Tibial nerve (tissue), 3 donors: ENCODE results near the gene KIRREL1.

ENCODE experiments used
- POLR2A ChIP-seq, 2 donors: fragments of 450-650 bp; IDR thresholded peaks; one replicate each; pipeline ENCODE4 v1.6.1; 2017; ENCODE audit warnings: antibody characterized with exemption in 2 of 2, mild to moderate bottlenecking in 2 of 2, moderate library complexity in 2 of 2
- TF ChIP-seq, protein P1 (sequence below), 5 experiments: fragments of 200-600 bp in 3 of 5; fragments of 450-650 bp in 2 of 5; sonication (generic) in 3 of 5; IDR thresholded peaks; one replicate each; pipeline ENCODE4 v1.5.1; 2016 to 2019; ENCODE audit warnings: antibody characterized with exemption in 5 of 5, mild to moderate bottlenecking in 3 of 5, moderate library complexity in 2 of 5

DNA sequence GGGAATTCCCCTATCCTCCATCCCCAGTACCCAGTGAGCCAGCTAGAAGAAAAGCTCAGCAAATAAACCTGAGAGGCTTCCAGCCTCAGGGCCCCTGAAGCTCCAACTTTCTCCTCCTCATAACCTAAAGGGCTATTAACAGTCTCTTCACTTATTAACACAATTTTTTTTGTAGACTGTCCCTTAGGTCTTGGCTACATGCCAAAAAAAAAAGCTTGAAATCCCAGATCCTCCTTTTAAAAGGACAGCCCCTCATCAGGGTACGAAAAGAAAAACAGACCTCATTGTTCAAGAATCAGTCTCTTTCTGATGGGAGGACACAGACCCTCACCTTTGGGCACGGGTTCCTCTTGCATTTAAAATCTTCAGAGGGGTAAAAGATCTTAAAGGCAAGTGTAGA, 114.5 kb downstream of the KIRREL1 start:
- TF ChIP-seq, protein P1, sequence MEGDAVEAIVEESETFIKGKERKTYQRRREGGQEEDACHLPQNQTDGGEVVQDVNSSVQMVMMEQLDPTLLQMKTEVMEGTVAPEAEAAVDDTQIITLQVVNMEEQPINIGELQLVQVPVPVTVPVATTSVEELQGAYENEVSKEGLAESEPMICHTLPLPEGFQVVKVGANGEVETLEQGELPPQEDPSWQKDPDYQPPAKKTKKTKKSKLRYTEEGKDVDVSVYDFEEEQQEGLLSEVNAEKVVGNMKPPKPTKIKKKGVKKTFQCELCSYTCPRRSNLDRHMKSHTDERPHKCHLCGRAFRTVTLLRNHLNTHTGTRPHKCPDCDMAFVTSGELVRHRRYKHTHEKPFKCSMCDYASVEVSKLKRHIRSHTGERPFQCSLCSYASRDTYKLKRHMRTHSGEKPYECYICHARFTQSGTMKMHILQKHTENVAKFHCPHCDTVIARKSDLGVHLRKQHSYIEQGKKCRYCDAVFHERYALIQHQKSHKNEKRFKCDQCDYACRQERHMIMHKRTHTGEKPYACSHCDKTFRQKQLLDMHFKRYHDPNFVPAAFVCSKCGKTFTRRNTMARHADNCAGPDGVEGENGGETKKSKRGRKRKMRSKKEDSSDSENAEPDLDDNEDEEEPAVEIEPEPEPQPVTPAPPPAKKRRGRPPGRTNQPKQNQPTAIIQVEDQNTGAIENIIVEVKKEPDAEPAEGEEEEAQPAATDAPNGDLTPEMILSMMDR (IDR thresholded peaks at IDR 0.05) = no peak
- TF ChIP-seq POLR2A (IDR thresholded peaks at IDR 0.05) = no peak
